ENCODE measurements around the gene CYTL1. TPM values are rescaled to one million over a fixed set of nuclear protein-coding genes. Genes with fewer than 3 reads are reported as not detected.

Gene CYTL1
- total and polyA plus RNA-seq, 12 donors: 0.48 to 5.7 (median 1.2) TPM; not detected in 1

- H3K27me3 ChIP-seq: peaks cover 11% of the 10 kb centered on the region
- intact Hi-C loops (cut with DNase I): no loop called here
- H3K4me3 ChIP-seq: no peak overlapping the region
- DNase-seq: no peak
- TF ChIP-seq POLR2A (IDR thresholded peaks at IDR 0.05): no peak
- TF ChIP-seq, protein P1, sequence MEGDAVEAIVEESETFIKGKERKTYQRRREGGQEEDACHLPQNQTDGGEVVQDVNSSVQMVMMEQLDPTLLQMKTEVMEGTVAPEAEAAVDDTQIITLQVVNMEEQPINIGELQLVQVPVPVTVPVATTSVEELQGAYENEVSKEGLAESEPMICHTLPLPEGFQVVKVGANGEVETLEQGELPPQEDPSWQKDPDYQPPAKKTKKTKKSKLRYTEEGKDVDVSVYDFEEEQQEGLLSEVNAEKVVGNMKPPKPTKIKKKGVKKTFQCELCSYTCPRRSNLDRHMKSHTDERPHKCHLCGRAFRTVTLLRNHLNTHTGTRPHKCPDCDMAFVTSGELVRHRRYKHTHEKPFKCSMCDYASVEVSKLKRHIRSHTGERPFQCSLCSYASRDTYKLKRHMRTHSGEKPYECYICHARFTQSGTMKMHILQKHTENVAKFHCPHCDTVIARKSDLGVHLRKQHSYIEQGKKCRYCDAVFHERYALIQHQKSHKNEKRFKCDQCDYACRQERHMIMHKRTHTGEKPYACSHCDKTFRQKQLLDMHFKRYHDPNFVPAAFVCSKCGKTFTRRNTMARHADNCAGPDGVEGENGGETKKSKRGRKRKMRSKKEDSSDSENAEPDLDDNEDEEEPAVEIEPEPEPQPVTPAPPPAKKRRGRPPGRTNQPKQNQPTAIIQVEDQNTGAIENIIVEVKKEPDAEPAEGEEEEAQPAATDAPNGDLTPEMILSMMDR (IDR thresholded peaks at IDR 0.05): no peak
- H3K36me3 ChIP-seq (replicated peaks in 1 of 2): no peaks in the 10 kb centered on the region
- 52 to 65% (median 56%) methylated on average over 5 of the region's 5 CpGs for WGBS, 4 donors
- H3K4me1 ChIP-seq (replicated peaks in 1 of 2): peaks cover 8 to 14% of the 10 kb centered on the region in 2 donors
- H3K27ac ChIP-seq: no peak overlapping the region
- peaks cover 0 to 5% (median 0%) of the 10 kb centered on the region in 3 donors for H3K9me3 ChIP-seq (replicated peaks in 1 of 3)
These were observed 36.2 kb upstream of the CYTL1 start for GRCh38 chr4:5055411-5055810.

DNA sequence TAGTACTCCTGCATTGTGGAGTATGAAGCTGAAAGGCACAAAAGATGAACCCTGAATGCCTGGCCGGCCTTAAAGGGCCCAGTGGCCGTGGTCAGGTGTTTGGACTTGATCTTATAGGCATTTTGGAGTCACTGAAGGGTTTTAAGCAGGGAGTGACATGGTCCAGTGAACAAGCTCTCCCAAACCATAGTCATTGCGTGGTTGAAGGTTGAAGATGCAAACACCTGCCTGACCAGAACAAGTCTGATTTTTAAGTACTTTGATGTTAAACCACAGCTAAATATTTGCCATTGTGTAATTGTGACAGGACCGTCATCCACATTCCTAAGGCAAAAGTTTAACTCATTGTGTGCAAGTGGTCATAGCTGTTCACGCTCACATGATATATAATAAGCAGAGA, 35.3 kb upstream of the CYTL1 start:
- TF ChIP-seq, protein P1 (IDR thresholded peaks at IDR 0.05): no peak
- no peak for TF ChIP-seq POLR2A (IDR thresholded peaks at IDR 0.05)
- H3K4me1 ChIP-seq (replicated peaks in 1 of 2): peaks cover 8 to 14% of the 10 kb centered on the region in 2 donors
- 72 to 88% (median 77%) methylated on average over 5 of the region's 5 CpGs for WGBS, 4 donors
- no peak overlapping the region for H3K4me3 ChIP-seq
- H3K36me3 ChIP-seq (replicated peaks in 1 of 2): no peaks in the 10 kb centered on the region
- H3K27ac ChIP-seq: no peak overlapping the region
- H3K9me3 ChIP-seq (replicated peaks in 1 of 3): no peaks in the 10 kb centered on the region
- H3K27me3 ChIP-seq: peaks cover 14% of the 10 kb centered on the region
- no peak for DNase-seq
- intact Hi-C loops (cut with DNase I): no loop called here

- WGBS, 4 donors: 61 to 75% (median 71%) methylated on average over 5 to 6 of the region's 6 CpGs
- H3K36me3 ChIP-seq (replicated peaks in 1 of 2): no peaks in the 10 kb centered on the region
- no peak for DNase-seq
- no peak overlapping the region for H3K4me3 ChIP-seq
- peaks cover 8 to 14% of the 10 kb centered on the region in 2 donors for H3K4me1 ChIP-seq (replicated peaks in 1 of 2)
- TF ChIP-seq POLR2A (IDR thresholded peaks at IDR 0.05): no peak
- TF ChIP-seq, protein P1 (IDR thresholded peaks at IDR 0.05): no peak
- H3K9me3 ChIP-seq (replicated peaks in 1 of 3): no peaks in the 10 kb centered on the region
- H3K27me3 ChIP-seq: peaks cover 14% of the 10 kb centered on the region
- no peak overlapping the region for H3K27ac ChIP-seq
- intact Hi-C loops (cut with DNase I): no loop called here
These were observed 33.6 kb upstream of the CYTL1 start for GRCh38 chr4:5052726-5053425.

DNA sequence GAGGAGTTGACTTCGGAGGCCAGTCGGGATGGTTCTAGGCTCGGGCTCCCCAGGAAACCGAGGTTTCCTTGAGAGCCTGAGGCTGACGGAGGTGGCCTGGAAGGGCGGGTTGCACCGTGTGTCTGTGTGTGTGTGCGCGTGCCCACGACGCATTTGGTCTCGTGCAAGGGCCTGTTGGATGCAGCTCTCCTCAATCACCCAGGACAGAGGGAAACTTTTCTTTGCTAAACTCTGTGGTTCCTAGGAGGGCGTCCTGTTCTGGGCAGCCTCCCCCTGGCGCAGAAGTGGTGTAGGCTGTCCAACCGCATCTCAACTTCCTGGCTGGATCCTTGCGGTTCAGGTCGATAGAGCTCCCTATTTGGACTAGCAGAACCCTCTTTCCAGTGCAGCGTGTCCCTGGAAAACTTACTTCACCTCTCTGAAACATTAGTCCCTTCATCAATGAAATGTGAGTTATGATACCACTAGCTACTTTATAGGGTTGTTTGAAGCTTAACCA, 33.0 kb upstream of the CYTL1 start:
- no peaks in the 10 kb centered on the region for H3K9me3 ChIP-seq (replicated peaks in 1 of 3)
- 35 to 42% (median 36%) methylated on average over 6 to 18 of the region's 18 CpGs for WGBS, 4 donors
- peak overlapping the region in 1 of 4 donors; percentile 56 for H3K4me3 ChIP-seq
- TF ChIP-seq POLR2A (IDR thresholded peaks at IDR 0.05): no peak
- TF ChIP-seq, protein P1 (IDR thresholded peaks at IDR 0.05): no peak
- DNase-seq: no peak
- H3K27me3 ChIP-seq: peaks cover 14% of the 10 kb centered on the region
- H3K36me3 ChIP-seq (replicated peaks in 1 of 2): no peaks in the 10 kb centered on the region
- intact Hi-C loops (cut with DNase I): no loop called here
- H3K4me1 ChIP-seq (replicated peaks in 1 of 2): peaks cover 8 to 14% of the 10 kb centered on the region in 2 donors
- no peak overlapping the region for H3K27ac ChIP-seq

Data from adrenal gland (tissue), 12 donors.